K562 (cell line): ENCODE data around the gene HTR3E. TPM values are rescaled to one million over a fixed set of nuclear protein-coding genes. Genes with fewer than 3 reads are reported as not detected.

Experiments
- ATAC-seq: fragments of 200-7000 bp; cut with Tn5 transposase; 3 replicates; pipeline ENCODE4 v1.9.1; 2020; ENCODE audit warnings: moderate library complexity
- BruUV-seq: library from RNA; stranded (reverse); fragments of 400-500 nt; replicated peaks from 2 replicates; lab custom pipeline; 2021; lab: Mats Ljungman, UMichigan
- CTCF ChIA-PET: fragments of 300-600 bp; formaldehyde crosslinking; extraction: SDS; loops from one replicate; lab custom pipeline; 2021; ENCODE audit warnings: low intra/inter-chr PET ratio; lab: Yijun Ruan, JAX
- POLR2A ChIA-PET: fragments of 300-600, 350-650 bp; sonication (Branson Sonifier 250); formaldehyde crosslinking; extraction: SDS; loops from one replicate; lab custom pipeline; 2021; ENCODE audit warnings: antibody characterized with exemption, inconsistent platforms; lab: Yijun Ruan, JAX
- DNase-seq, 4 experiments: peaks; one replicate each; pipeline versions ENCODE4 v3.0.0 to v3.0.0-alpha.2; 2011 to 2018; ENCODE audit warnings: low spot score in 3 of 4, mixed read lengths in 3 of 4; ENCODE audit errors: extremely low read depth in 1 of 4
- FAIRE-seq: peaks from 2 replicates; lab custom pipeline; 2011; peaks lifted over from hg19 to GRCh38; lab: Jason Lieb, UNC
- H2AFZ ChIP-seq: 2 replicates; pipeline ENCODE4 v1.6.0; 2011; ENCODE audit warnings: low read depth, low read length, control low read depth, inconsistent platforms
- H3K27ac ChIP-seq: fragments of 200-600 bp; 3 replicates; pipeline ENCODE4 v1.8.0; 2011; ENCODE audit warnings: low read depth, mild to moderate bottlenecking, control low read depth, inconsistent platforms, low read length, moderate library complexity, mixed read lengths; ENCODE audit errors: extremely low read depth
- H3K27me3 ChIP-seq, 2 experiments: fragments of 300-600 bp in 1 of 2; 2 replicates in 1 of 2; 3 replicates in 1 of 2; pipeline versions ENCODE4 v1.6.0 to v1.8.0; 2011; ENCODE audit warnings: inconsistent platforms in 2 of 2, low read length in 2 of 2, mild to moderate bottlenecking in 1 of 2, mixed read lengths in 1 of 2, moderate library complexity in 1 of 2; ENCODE audit not compliant: control insufficient read depth in 2 of 2, insufficient read depth in 2 of 2
- H3K36me3 ChIP-seq: fragments of 300-600 bp; 3 replicates; pipeline ENCODE4 v1.8.0; 2011; ENCODE audit warnings: mild to moderate bottlenecking, low read length, inconsistent platforms; ENCODE audit not compliant: control insufficient read depth, insufficient read depth
- H3K4me1 ChIP-seq, 2 experiments: fragments of 200-600 bp in 1 of 2; replicated peaks in 1 of 2; 2 replicates in 1 of 2; 3 replicates in 1 of 2; pipeline versions ENCODE4 v1.5.1 to v1.8.0; 2011; ENCODE audit warnings: inconsistent platforms in 2 of 2, low read length in 2 of 2, mild to moderate bottlenecking in 1 of 2, mixed read lengths in 1 of 2, moderate library complexity in 1 of 2; ENCODE audit not compliant: control insufficient read depth in 2 of 2, insufficient read depth in 2 of 2
- H3K4me2 ChIP-seq: 2 replicates; pipeline ENCODE4 v1.6.1; 2011; ENCODE audit warnings: low read length, control low read depth, inconsistent platforms, mixed read lengths; ENCODE audit not compliant: insufficient read depth
- H3K4me3 ChIP-seq: fragments of 200-600 bp; sonication (generic), shearing (Covaris generic); 2 replicates; pipeline ENCODE4 v1.5.1; 2016; ENCODE audit warnings: control low read depth, inconsistent platforms
- H3K79me2 ChIP-seq: fragments of 200-600 bp; 3 replicates; pipeline ENCODE4 v1.8.0; 2011; ENCODE audit warnings: low read length, inconsistent platforms; ENCODE audit not compliant: control insufficient read depth, insufficient read depth
- H3K9ac ChIP-seq, 2 experiments: 2 replicates each; pipeline versions ENCODE4 v1.6.0 to v1.6.1; 2011; ENCODE audit warnings: low read depth in 2 of 2, low read length in 2 of 2, control low read depth in 1 of 2, inconsistent platforms in 1 of 2, mild to moderate bottlenecking in 1 of 2, mixed read lengths in 1 of 2; ENCODE audit not compliant: insufficient read depth in 1 of 2
- H3K9me1 ChIP-seq: one replicate; pipeline ENCODE4 v1.6.0; 2011; ENCODE audit warnings: inconsistent platforms, mild to moderate bottlenecking, low read length, moderate library complexity; ENCODE audit not compliant: control insufficient read depth, insufficient read depth
- H3K9me3 ChIP-seq: replicated peaks from 2 replicates; pipeline ENCODE4 v1.5.1; 2011; ENCODE audit warnings: low read depth, low read length, inconsistent platforms; ENCODE audit not compliant: control insufficient read depth, insufficient read depth
- H4K20me1 ChIP-seq: replicated peaks from 2 replicates; pipeline ENCODE4 v1.6.1; 2011; ENCODE audit warnings: low read length, inconsistent platforms, mixed read lengths; ENCODE audit not compliant: control insufficient read depth, insufficient read depth
- ARID2 ChIP-seq: fragments of 450-650 bp; IDR thresholded peaks from 2 replicates; pipeline ENCODE4 v1.6.1; 2017; ENCODE audit warnings: antibody characterized with exemption, mild to moderate bottlenecking
- DPF2 ChIP-seq: fragments of 450-650 bp; IDR thresholded peaks from 2 replicates; pipeline ENCODE4 v1.6.1; 2016
- HDAC8 ChIP-seq: fragments of 450-650 bp; IDR thresholded peaks from 2 replicates; pipeline ENCODE4 v1.6.1; 2016; ENCODE audit warnings: mild to moderate bottlenecking, missing genetic modification characterization, moderate library complexity, missing compliant biosample characterization
- KAT2B ChIP-seq: IDR thresholded peaks from one replicate; pipeline ENCODE4 v1.6.1; 2012; ENCODE audit warnings: low read depth, mild to moderate bottlenecking, control low read depth, inconsistent platforms, low read length, moderate library complexity
- MEF2A ChIP-seq: IDR thresholded peaks from 2 replicates; pipeline ENCODE4 v1.6.1; 2011; ENCODE audit warnings: low read depth, mild to moderate bottlenecking, low read length, moderate library complexity; ENCODE audit not compliant: control insufficient read depth
- NCOA2 ChIP-seq, 2 experiments: fragments of 450-650 bp; IDR thresholded peaks; 2 replicates each; pipeline ENCODE4 v1.6.1; 2018; ENCODE audit warnings: mild to moderate bottlenecking in 2 of 2, moderate library complexity in 1 of 2; ENCODE audit not compliant: partially characterized antibody in 2 of 2
- PHTF2 ChIP-seq: fragments of 250-450 bp; sonication (Bioruptor Pico); IDR thresholded peaks from 2 replicates; pipeline ENCODE4 v1.5.0; 2021; ENCODE audit warnings: mild to moderate bottlenecking
- RAD51 ChIP-seq: fragments of 450-650 bp; IDR thresholded peaks from 2 replicates; pipeline ENCODE4 v1.7.1; 2016; ENCODE audit warnings: low read depth, mild to moderate bottlenecking, borderline replicate concordance
- SMAD1 ChIP-seq: fragments of 150-350 bp; IDR thresholded peaks from 2 replicates; pipeline ENCODE4 v1.6.1; 2014; ENCODE audit warnings: low read length, low read depth; ENCODE audit not compliant: partially characterized antibody
- ZBTB17 ChIP-seq: fragments of 450-650 bp; formaldehyde crosslinking; IDR thresholded peaks from 2 replicates; pipeline ENCODE4 v1.4.0; 2020; ENCODE audit warnings: mild to moderate bottlenecking
- WGBS: fragments of 100-300 bp; shearing (Covaris generic); methylation state at CpG from one replicate; pipeline ENCODE4 v1.1.6; 2016; ENCODE audit warnings: low coverage, mixed read lengths; ENCODE audit not compliant: insufficient coverage; ENCODE audit errors: missing lambda C conversion rate; 5-methylcytosine and 5-hydroxymethylcytosine counted together
- in situ Hi-C: fragments of 300-500 bp; cut with MboI; formaldehyde crosslinking; loops from 4 replicates; pipeline ENCODE4 v1.15.0; 2018; ENCODE audit warnings: inconsistent platforms, mixed read lengths
- intact Hi-C: fragments of 100-400 bp; cut with micrococcal nuclease; formaldehyde crosslinking; loops from 2 replicates; pipeline ENCODE4 v1.14.2; 2022
- polyA plus RNA-seq, 8 experiments: library from polyadenylated mRNA; depleted of rRNA in 4 of 8; stranded (reverse) in 5 of 8; unstranded in 3 of 8; fragments of >200 nt; fragmentation: Nextera tagmentation in 2 of 8; fragmentation: Illumina TruSeq in 1 of 8; extraction: Ambion mirVana in 2 of 8; extraction: Trizol in 1 of 8; gene quantifications; 2 replicates each; pipeline versions ENCODE4 v1.2.1 to v1.2.3, GENCODE V29; 2011 to 2014; ENCODE audit warnings: inconsistent platforms in 1 of 8, missing spikeins in 1 of 8
- total RNA-seq, 7 experiments: library from RNA; depleted of rRNA in 6 of 7; stranded (reverse); fragments of >200 nt in 6 of 7; fragmentation: Illumina TruSeq in 2 of 7; extraction: Trizol in 2 of 7; gene quantifications; 2 replicates each; pipeline versions ENCODE4 v1.2.1 to v1.2.3, GENCODE V29; 2011 to 2021; ENCODE audit warnings: low replicate concordance in 1 of 7
- TF ChIP-seq, protein P1 (sequence below): fragments of 450-650 bp; formaldehyde crosslinking; IDR thresholded peaks from 2 replicates; pipeline ENCODE4 v1.4.0; 2020; ENCODE audit warnings: mild to moderate bottlenecking, moderate library complexity
- TF ChIP-seq, protein P2 (sequence below): fragments of 250-450 bp; sonication (Bioruptor Pico); IDR thresholded peaks from 2 replicates; pipeline ENCODE4 v1.4.0; 2020; ENCODE audit warnings: mild to moderate bottlenecking, moderate library complexity, borderline replicate concordance
- TF ChIP-seq, protein P3 (sequence below): sonication (generic); formaldehyde crosslinking; IDR thresholded peaks from 2 replicates; pipeline ENCODE4 v1.8.0; 2022; ENCODE audit warnings: mild to moderate bottlenecking, missing genetic modification reagents
- TF ChIP-seq, protein P4 (sequence below): fragments of 450-650 bp; IDR thresholded peaks from 2 replicates; pipeline ENCODE4 v1.6.1; 2014; ENCODE audit warnings: low read depth, mild to moderate bottlenecking, moderate library complexity, borderline replicate concordance

The HTR3E gene
- total and polyA plus RNA-seq, 9 of the 15 experiments (the other 6 are each of a cell fraction or from before 2014, with no cell fraction given), result not detected

- Histone ChIP-seq H3K9me3 (no peaks in the 10 kb centered on the region), H3K79me2 (peaks cover 54% of the 10 kb centered on the region), H3K4me1 (peaks cover 7 to 13% of the 10 kb centered on the region in 2 experiments; a peak in 4 of 5 replicates), H3K36me3 (peaks cover 35% of the 10 kb centered on the region), H3K4me2 (peak within 1 kb of the TSS; percentile 100), H3K9ac (peak within 1 kb of the TSS; percentile 99 to 100), H3K27me3 (no peaks in the 10 kb centered on the region; a peak in 1 of 5 replicates), H3K27ac (peak within 1 kb of the TSS; percentile 92), H2AFZ (peak within 1 kb of the TSS; percentile 95), H3K4me3 (peak within 1 kb of the TSS; percentile 97), H4K20me1 (no peaks in the 10 kb centered on the region), H3K9me1 (no peaks in the 10 kb centered on the region)
- intact Hi-C loops, result loop anchor here (2.0 to 5.0 kb wide), 3 partner anchors 19 to 49 kb away; partner anchors contain the start of genes AP2M1 and DVL3
- CTCF ChIA-PET, result no interaction called here
- no TSS peak for BruUV-seq
- WGBS, result 1% methylated on average over 36 of the region's 56 CpGs
- FAIRE-seq, result peak; percentile 89
- in situ Hi-C loops, result no loop called here
- ATAC-seq, result peak; percentile 90
- POLR2A ChIA-PET, result interaction anchor here (0.6 to 3.9 kb wide), 14 partner anchors 9 to 450 kb away, joined by 3 to 48 read pairs (median 4); partner anchors contain the start of genes ABCC5, DVL3 and PARL
- peak; percentile 90 to 96 (median 92) for DNase-seq
- no peak for TF ChIP-seq RAD51
- peak; percentile 68 for TF ChIP-seq SMAD1
- TF ChIP-seq, protein P1, sequence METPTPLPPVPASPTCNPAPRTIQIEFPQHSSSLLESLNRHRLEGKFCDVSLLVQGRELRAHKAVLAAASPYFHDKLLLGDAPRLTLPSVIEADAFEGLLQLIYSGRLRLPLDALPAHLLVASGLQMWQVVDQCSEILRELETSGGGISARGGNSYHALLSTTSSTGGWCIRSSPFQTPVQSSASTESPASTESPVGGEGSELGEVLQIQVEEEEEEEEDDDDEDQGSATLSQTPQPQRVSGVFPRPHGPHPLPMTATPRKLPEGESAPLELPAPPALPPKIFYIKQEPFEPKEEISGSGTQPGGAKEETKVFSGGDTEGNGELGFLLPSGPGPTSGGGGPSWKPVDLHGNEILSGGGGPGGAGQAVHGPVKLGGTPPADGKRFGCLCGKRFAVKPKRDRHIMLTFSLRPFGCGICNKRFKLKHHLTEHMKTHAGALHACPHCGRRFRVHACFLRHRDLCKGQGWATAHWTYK (CRISPR knock-in tag), result peak; percentile 51; the same call in 1 of the 2 replicates
- TF ChIP-seq HDAC8 (tag), result no peak
- TF ChIP-seq PHTF2 (CRISPR knock-in tag), result no peak
- TF ChIP-seq KAT2B, result peak; percentile 88
- TF ChIP-seq, protein P2, sequence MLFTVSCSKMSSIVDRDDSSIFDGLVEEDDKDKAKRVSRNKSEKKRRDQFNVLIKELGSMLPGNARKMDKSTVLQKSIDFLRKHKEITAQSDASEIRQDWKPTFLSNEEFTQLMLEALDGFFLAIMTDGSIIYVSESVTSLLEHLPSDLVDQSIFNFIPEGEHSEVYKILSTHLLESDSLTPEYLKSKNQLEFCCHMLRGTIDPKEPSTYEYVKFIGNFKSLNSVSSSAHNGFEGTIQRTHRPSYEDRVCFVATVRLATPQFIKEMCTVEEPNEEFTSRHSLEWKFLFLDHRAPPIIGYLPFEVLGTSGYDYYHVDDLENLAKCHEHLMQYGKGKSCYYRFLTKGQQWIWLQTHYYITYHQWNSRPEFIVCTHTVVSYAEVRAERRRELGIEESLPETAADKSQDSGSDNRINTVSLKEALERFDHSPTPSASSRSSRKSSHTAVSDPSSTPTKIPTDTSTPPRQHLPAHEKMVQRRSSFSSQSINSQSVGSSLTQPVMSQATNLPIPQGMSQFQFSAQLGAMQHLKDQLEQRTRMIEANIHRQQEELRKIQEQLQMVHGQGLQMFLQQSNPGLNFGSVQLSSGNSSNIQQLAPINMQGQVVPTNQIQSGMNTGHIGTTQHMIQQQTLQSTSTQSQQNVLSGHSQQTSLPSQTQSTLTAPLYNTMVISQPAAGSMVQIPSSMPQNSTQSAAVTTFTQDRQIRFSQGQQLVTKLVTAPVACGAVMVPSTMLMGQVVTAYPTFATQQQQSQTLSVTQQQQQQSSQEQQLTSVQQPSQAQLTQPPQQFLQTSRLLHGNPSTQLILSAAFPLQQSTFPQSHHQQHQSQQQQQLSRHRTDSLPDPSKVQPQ (CRISPR knock-in tag), result no peak
- TF ChIP-seq, protein P3, sequence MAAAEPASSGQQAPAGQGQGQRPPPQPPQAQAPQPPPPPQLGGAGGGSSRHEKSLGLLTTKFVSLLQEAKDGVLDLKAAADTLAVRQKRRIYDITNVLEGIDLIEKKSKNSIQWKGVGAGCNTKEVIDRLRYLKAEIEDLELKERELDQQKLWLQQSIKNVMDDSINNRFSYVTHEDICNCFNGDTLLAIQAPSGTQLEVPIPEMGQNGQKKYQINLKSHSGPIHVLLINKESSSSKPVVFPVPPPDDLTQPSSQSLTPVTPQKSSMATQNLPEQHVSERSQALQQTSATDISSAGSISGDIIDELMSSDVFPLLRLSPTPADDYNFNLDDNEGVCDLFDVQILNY, result peak; percentile 73; the same call in 1 of the 2 replicates
- peak; percentile 44; the same call in 1 of the 2 replicates for TF ChIP-seq MEF2A
- no peak for TF ChIP-seq NCOA2 (IDR thresholded peaks at IDR 0.05; ENCODE audit: partially characterized antibody in 2 of 2)
- TF ChIP-seq ZBTB17 (CRISPR knock-in tag), result peak; percentile 77; the same call in 1 of the 2 replicates
- TF ChIP-seq, protein P4, sequence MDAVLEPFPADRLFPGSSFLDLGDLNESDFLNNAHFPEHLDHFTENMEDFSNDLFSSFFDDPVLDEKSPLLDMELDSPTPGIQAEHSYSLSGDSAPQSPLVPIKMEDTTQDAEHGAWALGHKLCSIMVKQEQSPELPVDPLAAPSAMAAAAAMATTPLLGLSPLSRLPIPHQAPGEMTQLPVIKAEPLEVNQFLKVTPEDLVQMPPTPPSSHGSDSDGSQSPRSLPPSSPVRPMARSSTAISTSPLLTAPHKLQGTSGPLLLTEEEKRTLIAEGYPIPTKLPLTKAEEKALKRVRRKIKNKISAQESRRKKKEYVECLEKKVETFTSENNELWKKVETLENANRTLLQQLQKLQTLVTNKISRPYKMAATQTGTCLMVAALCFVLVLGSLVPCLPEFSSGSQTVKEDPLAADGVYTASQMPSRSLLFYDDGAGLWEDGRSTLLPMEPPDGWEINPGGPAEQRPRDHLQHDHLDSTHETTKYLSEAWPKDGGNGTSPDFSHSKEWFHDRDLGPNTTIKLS, result 0 out of 2 replicates have a peak, but pooled peaks have one; percentile 55
- TF ChIP-seq DPF2, result no peak
- TF ChIP-seq ARID2, result no peak
These were observed 38.5 kb downstream of the HTR3E start, which contains the start of gene EIF2B5 for GRCh38 chr3:184135149-184135910. EIF2B5 (plus strand) TSS chr3:184135358; CDS start chr3:184135386, 28 bp downstream.
